SJSA1 (cell line): Measurements from ENCODE around the gene TM4SF5. TPM values are rescaled to one million over a fixed set of nuclear protein-coding genes. Genes with fewer than 3 reads are reported as not detected.
"Not testable (repeated sequence)": the region's sequence is repeated elsewhere in the genome, so short reads cannot be mapped to it uniquely, and the experiment has no call there.

Source experiments
- DNase-seq, 2 experiments: peaks; one replicate each; pipeline ENCODE4 v3.0.0-alpha.2; 2015 to 2020; ENCODE audit warnings: low spot score in 2 of 2, low read depth in 1 of 2
- H3K27ac ChIP-seq: fragments of 250-450 bp; sonication (Bioruptor Pico); 2 replicates; pipeline ENCODE4 v1.5.1; 2020; ENCODE audit warnings: mild to moderate bottlenecking, moderate library complexity
- H3K27me3 ChIP-seq: fragments of 250-450 bp; sonication (Bioruptor Pico); replicated peaks from 2 replicates; pipeline ENCODE4 v1.5.1; 2020; ENCODE audit warnings: mild to moderate bottlenecking, moderate library complexity
- H3K36me3 ChIP-seq: fragments of 250-450 bp; sonication (Bioruptor Pico); 2 replicates; pipeline ENCODE4 v1.5.1; 2020; ENCODE audit warnings: mild to moderate bottlenecking
- H3K4me1 ChIP-seq: fragments of 250-450 bp; sonication (Bioruptor Pico); replicated peaks from 2 replicates; pipeline ENCODE4 v1.6.1; 2021; ENCODE audit warnings: mild to moderate bottlenecking
- H3K4me3 ChIP-seq: fragments of 250-450 bp; sonication (Bioruptor Pico); 2 replicates; pipeline ENCODE4 v1.5.1; 2020; ENCODE audit warnings: mild to moderate bottlenecking
- H3K9me3 ChIP-seq: fragments of 250-450 bp; sonication (Bioruptor Pico); replicated peaks from 2 replicates; pipeline ENCODE4 v1.5.1; 2020; ENCODE audit warnings: mild to moderate bottlenecking
- total RNA-seq: library from RNA; depleted of rRNA; stranded (reverse); fragments of >200 nt; shearing (Covaris generic); gene quantifications from 2 replicates; pipeline ENCODE4 v1.2.3, GENCODE V29; 2014; rRNA removed

The TM4SF5 gene
- total RNA-seq, 1 experiment from 2014 or later = not detected

DNA sequence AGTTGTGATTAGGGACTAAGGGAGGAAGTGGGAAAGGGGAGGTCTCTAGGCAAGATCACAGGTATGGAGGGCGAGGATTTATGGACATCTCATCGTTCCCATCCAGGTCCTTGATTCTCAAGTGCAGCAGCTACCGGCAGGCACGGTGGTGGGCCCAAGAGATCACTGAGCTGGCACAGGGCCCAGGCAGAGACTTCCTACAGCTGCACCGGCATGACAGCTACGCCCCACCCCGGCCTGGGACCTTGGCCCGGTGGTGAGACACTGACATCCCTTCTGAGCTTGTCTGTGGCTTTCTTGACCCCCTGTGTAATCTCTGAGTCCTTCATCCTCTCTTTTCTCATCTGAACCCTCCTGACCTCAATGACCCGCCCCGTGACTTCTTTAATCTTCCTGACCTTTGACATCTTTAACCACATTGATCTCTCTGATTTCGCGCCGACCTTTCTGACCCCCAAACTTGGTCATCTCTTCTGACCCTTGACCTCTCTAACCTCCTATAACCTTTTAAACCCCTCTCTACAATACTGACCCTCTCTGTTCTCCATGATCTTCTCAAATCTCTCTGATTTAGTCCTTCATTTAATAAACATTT, 39.1 kb downstream of the TM4SF5 start:
- Histone ChIP-seq H3K36me3 (peaks cover 13% of the 10 kb centered on the region), H3K4me3 (no peak overlapping the region), H3K9me3 (no peaks in the 10 kb centered on the region), H3K27me3 (no peaks in the 10 kb centered on the region), H3K27ac (no peak overlapping the region), H3K4me1 (peaks cover 6% of the 10 kb centered on the region)
- DNase-seq = no peak

- Histone ChIP-seq H3K27me3 (no peaks in the 10 kb centered on the region), H3K36me3 (peaks cover 13% of the 10 kb centered on the region), H3K4me3 (no peak overlapping the region), H3K27ac (no peak overlapping the region), H3K4me1 (peaks cover 6% of the 10 kb centered on the region), H3K9me3 (no peaks in the 10 kb centered on the region)
- no peak for DNase-seq
Measured at GRCh38 chr17:4811471-4811870, 39.8 kb downstream of the TM4SF5 start.

DNA sequence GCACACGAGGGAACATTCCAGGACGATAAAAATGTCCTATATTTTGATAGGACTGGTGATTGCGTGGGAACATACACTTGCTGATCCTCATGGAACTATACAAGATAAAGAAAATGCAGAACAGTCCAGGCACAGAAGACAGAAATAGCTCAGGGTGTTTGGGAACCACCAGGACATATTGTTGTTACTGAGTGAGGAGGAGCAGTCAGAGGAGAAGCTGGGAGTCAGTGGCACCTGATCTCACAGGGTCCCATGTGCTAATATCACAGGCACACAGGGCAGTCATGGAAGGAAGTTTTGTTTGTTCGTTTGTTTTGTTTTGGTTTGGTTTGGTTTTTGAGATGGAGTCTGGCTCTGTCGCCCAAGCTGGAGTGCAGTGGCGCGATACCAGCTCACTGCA, 41.0 kb downstream of the TM4SF5 start:
- H3K4me3 ChIP-seq = no peak overlapping the region
- no peak for DNase-seq
- no peaks in the 10 kb centered on the region for H3K27me3 ChIP-seq
- peaks cover 20% of the 10 kb centered on the region for H3K36me3 ChIP-seq
- peaks cover 3% of the 10 kb centered on the region for H3K4me1 ChIP-seq
- H3K27ac ChIP-seq = no peak overlapping the region
- no peaks in the 10 kb centered on the region for H3K9me3 ChIP-seq

DNA sequence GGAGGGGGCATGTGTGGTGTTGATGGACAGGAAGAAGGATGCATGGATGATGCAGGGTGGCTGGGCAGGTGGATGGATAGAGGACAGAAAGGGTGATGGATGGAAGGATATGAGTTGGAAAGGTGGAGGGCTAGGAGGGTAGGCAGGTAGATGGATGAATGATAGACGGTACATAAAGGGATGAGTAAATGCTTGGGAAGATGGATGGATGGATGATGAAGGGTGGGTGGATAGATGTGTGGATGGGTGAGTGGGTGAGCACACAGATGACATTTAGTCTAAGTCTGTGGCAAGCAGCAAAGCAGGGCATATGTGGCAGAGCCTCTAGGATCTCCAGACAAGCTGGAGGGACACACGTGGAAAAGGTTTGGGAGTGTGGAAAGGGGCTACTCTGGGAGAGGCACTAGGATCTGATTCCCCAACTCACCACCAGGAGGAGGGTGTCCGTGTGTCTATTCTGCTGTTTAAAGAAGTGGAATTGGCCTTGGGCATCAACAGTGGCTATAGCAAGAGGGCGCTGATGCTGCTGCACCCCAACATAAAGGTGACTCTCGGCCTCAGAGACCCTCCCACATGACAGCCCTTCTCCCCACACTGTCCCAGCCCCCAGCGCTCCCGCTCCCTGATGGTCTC, 43.5 kb downstream of the TM4SF5 start:
- no peak for DNase-seq

GRCh38 chr17:4816826-4817225, 45.1 kb downstream of the TM4SF5 start:
- Histone ChIP-seq H3K9me3 (no peaks in the 10 kb centered on the region), H3K36me3 (peaks cover 17% of the 10 kb centered on the region), H3K27me3 (no peaks in the 10 kb centered on the region), H3K4me3 (no peak overlapping the region), H3K4me1 (no peaks in the 10 kb centered on the region), H3K27ac (no peak overlapping the region)
- DNase-seq = no peak

More for the DNA sequence above, 43.5 kb downstream of the TM4SF5 start:
- Histone ChIP-seq H3K4me1 (no peaks in the 10 kb centered on the region), H3K9me3 (no peaks in the 10 kb centered on the region), H3K27ac (no peak overlapping the region), H3K4me3 (no peak overlapping the region), H3K27me3 (no peaks in the 10 kb centered on the region), H3K36me3 (peaks cover 20% of the 10 kb centered on the region)

DNA sequence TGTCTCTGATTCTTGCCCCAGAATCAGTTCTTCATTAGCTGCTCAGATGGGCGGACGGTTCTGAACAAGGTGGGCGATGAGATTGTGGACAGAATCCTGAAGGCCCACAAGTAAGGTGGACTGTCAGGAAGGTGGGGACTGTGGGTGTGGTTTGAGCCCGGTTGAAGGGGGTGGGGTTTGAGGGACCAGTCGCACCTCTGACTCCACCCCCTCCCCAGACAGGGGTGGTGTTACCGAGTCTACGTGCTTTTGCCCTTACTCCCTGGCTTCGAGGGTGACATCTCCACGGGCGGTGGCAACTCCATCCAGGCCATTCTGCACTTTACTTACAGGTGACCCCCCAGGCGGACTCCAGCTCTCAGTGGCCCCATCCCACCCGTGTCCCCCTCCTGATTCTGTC, 46.6 kb downstream of the TM4SF5 start:
- Histone ChIP-seq H3K27me3 (no peaks in the 10 kb centered on the region), H3K9me3 (no peaks in the 10 kb centered on the region), H3K4me1 (no peaks in the 10 kb centered on the region), H3K36me3 (peaks cover 17% of the 10 kb centered on the region), H3K27ac (no peak overlapping the region), H3K4me3 (no peak overlapping the region)
- no peak for DNase-seq

DNA sequence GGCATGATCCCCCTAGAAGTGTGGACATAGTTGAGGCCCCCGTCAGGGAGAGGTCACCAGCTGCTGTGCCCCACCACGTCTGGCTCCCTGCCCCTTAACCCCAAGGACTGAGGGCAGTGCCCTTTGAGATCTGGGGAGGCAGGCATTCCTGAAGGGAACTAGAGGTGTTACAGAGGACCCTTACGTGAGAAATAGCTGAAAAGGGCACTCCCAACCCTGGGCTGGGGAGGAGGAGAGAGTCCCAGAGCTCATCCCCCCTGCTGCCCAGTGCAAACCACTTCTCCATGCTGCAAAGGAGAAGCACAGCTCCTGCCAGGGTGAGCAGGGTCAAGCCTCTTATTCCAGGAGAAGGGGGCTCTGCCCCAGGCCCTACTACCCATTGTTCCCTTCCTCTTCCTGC, 51.1 kb downstream of the TM4SF5 start:
- H3K27me3 ChIP-seq = no peaks in the 10 kb centered on the region
- H3K36me3 ChIP-seq = no peaks in the 10 kb centered on the region
- H3K4me3 ChIP-seq = no peak overlapping the region
- H3K27ac ChIP-seq = no peak overlapping the region
- no peaks in the 10 kb centered on the region for H3K4me1 ChIP-seq
- no peak for DNase-seq
- no peaks in the 10 kb centered on the region for H3K9me3 ChIP-seq

DNA sequence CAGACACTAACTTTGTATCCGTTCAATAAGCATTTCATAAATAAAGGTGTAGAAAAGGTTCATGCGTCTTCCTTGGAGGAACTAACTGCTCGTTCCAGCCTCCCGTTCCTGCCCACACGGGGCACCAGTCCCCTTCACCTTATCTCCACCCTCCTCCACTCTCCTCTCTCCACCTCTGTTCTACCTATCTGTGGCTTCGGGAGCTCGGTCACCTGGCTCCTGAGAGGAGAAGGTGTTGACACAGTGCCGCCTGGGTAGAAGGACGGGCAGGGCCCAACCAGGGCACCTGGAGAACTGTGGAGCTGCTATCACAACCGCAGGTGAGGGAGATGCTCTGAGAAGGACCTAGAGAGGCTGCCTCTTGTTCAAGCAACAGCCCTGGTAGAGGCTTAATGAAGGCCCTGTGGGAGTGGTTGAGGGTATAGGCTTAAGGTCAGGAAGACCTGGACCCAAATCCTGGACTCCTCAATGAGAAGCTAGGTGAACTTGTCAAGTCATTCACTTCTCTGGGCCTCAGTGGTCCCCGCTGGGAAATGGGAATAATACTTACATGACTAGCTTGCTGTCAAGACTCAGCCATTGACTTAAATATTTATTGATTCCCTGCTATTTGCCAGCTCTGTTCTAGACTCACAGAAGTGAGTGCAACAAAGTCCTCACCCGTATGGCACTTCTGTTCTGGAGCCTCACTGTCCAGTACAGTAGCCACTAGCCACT, 51.8 kb downstream of the TM4SF5 start:
- no peaks in the 10 kb centered on the region for H3K4me1 ChIP-seq
- no peaks in the 10 kb centered on the region for H3K27me3 ChIP-seq

DNA sequence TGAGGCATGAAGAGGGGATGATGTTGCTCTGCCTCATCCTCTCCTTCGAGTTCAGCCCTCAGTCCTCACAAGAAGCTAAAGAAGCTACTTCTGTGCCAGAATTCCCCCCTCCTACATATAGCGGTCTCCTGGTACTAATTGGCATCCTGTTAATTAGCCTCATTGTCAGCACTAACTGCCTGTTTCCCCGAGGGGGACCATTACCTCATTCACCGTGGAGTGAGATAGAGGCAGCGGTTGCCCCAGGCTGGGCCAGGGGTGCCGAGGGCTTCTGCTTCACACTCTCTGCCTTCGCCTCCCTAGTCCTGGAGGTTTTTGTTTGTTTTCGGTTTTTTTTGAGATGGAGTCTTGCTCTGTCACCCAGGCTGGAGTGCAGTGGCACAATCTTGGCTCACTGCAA, 55.7 kb downstream of the TM4SF5 start:
- no peaks in the 10 kb centered on the region for H3K36me3 ChIP-seq
- no peak for DNase-seq
- no peaks in the 10 kb centered on the region for H3K27me3 ChIP-seq
- no peak overlapping the region for H3K4me3 ChIP-seq
- H3K27ac ChIP-seq = no peak overlapping the region
- H3K4me1 ChIP-seq = no peaks in the 10 kb centered on the region
- no peaks in the 10 kb centered on the region for H3K9me3 ChIP-seq

More for the DNA sequence above, 51.8 kb downstream of the TM4SF5 start:
- no peak for DNase-seq
- Histone ChIP-seq H3K9me3 (no peaks in the 10 kb centered on the region), H3K27ac (no peak overlapping the region), H3K36me3 (no peaks in the 10 kb centered on the region), H3K4me3 (no peak overlapping the region)

DNA sequence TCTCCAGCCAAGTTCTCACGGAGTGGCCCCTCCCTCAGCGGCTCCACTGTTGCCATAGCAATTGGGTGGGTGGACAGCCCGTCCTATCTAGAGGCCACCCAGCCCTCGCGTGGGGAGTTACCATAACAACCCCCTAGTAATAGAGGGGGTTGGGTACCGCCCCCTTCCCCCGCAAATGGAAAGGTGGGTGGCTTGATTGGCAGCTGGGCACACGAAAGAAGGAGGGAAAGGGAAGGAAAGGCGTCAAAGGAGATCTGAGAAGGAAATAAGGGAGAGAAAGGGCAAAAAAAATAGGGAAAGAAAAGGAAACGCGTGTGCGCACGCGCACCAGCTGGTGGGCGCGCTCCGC, 61.1 kb downstream of the TM4SF5 start:
- H3K27ac ChIP-seq = peak overlapping the region; percentile 79
- not testable (repeated sequence) for H3K27me3 ChIP-seq, DNase-seq, H3K36me3 ChIP-seq, H3K9me3 ChIP-seq
- H3K4me3 ChIP-seq = peak overlapping the region; percentile 86
- peaks cover 18% of the 10 kb centered on the region for H3K4me1 ChIP-seq

Other genes starting within 250 kb of the TM4SF5 start
- 43.4 and 46.6 TPM in 2 replicates for gene MYBBP1A, start 216.5 kb upstream of the TM4SF5 start, total RNA-seq
- not detected in 2 replicates for gene GGT6, start 211.3 kb upstream of the TM4SF5 start, total RNA-seq
- not detected in 2 replicates for gene SMTNL2, start 187.4 kb upstream of the TM4SF5 start, total RNA-seq
- gene ALOX15, start 130.2 kb upstream of the TM4SF5 start, total RNA-seq = not detected in 2 replicates
- 18.1 and 28.7 TPM in 2 replicates for gene PELP1, start 67.7 kb upstream of the TM4SF5 start, total RNA-seq
- 2.6 and 8.2 TPM in 2 replicates for gene ARRB2, start 61.3 kb upstream of the TM4SF5 start, total RNA-seq
- 16.7 and 26.9 TPM in 2 replicates for gene MED11, start 40.5 kb upstream of the TM4SF5 start, total RNA-seq
- gene ZMYND15, start 32.1 kb upstream of the TM4SF5 start, total RNA-seq = not detected in 2 replicates
- not detected in 2 replicates for gene CXCL16, start 32.0 kb upstream of the TM4SF5 start, total RNA-seq
- not detected in 2 replicates for gene VMO1, start 14.5 kb downstream of the TM4SF5 start, total RNA-seq
- not detected in 2 replicates for gene GLTPD2, start 17.1 kb downstream of the TM4SF5 start, total RNA-seq
- 197 and 257 TPM in 2 replicates for gene PSMB6, start 24.3 kb downstream of the TM4SF5 start, total RNA-seq
- 7.6 and 16.8 TPM in 2 replicates for gene PLD2, start 35.3 kb downstream of the TM4SF5 start, total RNA-seq
- 10.0 and 20.0 TPM in 2 replicates for gene MINK1, start 61.5 kb downstream of the TM4SF5 start, total RNA-seq
- gene C17orf107, start 127.7 kb downstream of the TM4SF5 start, total RNA-seq = 0.18 TPM in 1 of 2 replicates, not detected in the other
- gene CHRNE, start 131.2 kb downstream of the TM4SF5 start, total RNA-seq = 0.29 TPM in 1 of 2 replicates, not detected in the other
- gene GP1BA, start 160.4 kb downstream of the TM4SF5 start, total RNA-seq = not detected in 2 replicates
- 67.6 and 68.4 TPM in 2 replicates for gene SLC25A11, start 168.2 kb downstream of the TM4SF5 start, total RNA-seq
- 4.2 and 13.0 TPM in 2 replicates for gene RNF167, start 168.4 kb downstream of the TM4SF5 start, total RNA-seq
- gene PFN1, start 176.6 kb downstream of the TM4SF5 start, total RNA-seq = 1,207 and 1,337 TPM in 2 replicates
- gene ENO3, start 179.2 kb downstream of the TM4SF5 start, total RNA-seq = 5.2 and 6.6 TPM in 2 replicates
- 63.5 and 71.4 TPM in 2 replicates for gene SPAG7, start 195.9 kb downstream of the TM4SF5 start, total RNA-seq
- gene CAMTA2, start 215.8 kb downstream of the TM4SF5 start, total RNA-seq = 6.3 and 19.7 TPM in 2 replicates
- gene INCA1, start 225.6 kb downstream of the TM4SF5 start, total RNA-seq = 1.1 and 2.7 TPM in 2 replicates
- gene KIF1C, start 226.1 kb downstream of the TM4SF5 start, total RNA-seq = 72.3 and 102 TPM in 2 replicates